NCI-H187 (cell line): ENCODE results near the gene GSTA4.
"Not testable (repeated sequence)": the region's sequence is repeated elsewhere in the genome, so short reads cannot be mapped to it uniquely, and the experiment has no call there.

ENCODE experiments used
- DNase-seq, 2 experiments: peaks; one replicate each; lab custom pipeline; 2025; lab: John Stamatoyannopoulos, UW

The GSTA4 gene

DNA sequence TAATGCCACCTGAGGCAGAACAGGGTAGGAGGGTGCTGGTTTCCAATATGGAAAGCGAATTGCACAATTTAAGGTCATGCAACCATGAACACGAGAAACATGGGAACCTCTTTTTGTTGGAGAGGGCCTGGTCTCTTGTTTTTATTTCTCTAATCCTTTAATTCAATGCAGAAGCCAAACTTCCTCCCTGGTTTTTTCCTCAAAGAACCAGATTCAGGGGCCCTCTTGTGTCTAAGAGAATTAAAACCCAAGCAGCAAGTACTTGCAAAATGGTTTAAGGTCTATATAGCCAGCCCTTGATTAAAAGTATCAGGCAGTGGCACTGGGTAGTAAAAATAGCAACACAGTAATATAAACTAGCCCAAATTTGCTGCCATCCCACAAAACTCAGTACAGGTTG lies 19.5 kb downstream of the GSTA4 start:
- no peak for DNase-seq

DNA sequence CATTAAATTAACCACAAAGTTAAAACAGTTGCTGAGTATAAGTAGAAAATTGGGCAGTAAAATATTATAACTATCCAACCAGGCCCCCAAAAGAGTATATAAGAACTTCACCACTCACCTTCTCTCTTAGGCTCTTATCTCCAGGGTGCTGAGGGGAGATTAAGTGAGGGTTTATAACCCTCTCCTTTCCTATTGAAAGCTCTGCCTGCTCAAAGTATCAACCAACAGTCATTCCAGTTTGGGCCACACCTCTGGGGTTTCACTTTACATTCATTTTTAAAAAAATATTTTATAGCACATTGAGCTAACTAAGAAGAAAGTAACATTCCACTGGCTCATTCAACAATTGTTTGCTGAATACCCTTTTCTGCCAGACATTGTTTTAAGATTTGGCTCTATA lies 22.1 kb downstream of the GSTA4 start:
- DNase-seq, result no peak

DNA sequence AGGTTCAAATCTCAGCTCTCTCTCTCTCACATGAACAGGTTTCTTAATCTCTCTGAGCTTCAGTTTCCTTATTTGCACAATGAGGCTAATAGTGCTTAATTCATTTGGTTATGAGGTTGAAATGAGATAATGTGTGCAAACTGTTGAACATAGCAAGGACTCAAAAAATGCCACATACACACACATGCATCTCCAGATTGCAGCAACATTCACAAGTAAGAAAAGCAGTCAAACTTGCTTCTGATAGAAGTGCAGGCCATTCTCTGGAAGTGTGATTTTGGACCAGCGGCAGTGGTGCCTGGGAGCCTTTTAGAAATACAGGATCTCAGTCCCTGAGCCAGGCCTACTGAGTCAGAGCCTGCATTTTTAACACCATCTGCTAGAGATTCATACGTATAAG lies 25.7 kb downstream of the GSTA4 start:
- DNase-seq, result no peak

DNA sequence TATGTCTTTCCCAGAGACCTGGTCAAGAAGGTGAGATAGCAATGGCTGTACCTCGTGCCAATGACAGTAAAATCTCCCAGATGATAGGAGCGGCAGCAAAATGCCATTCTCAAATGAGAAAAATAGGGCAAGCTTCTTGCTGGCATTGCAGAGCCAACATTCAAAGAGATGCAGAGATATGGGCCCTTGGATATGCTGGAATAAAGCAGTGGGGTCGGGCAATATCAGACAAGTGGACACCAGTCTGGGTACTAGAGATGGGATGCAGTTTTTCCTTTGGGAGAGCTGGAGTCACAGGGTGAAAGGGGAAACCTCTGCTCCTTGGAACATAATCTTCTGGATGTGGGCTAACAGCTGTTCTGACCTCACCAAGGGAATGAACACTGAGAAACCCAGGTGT lies 29.0 kb downstream of the GSTA4 start:
- DNase-seq, result no peak

DNA sequence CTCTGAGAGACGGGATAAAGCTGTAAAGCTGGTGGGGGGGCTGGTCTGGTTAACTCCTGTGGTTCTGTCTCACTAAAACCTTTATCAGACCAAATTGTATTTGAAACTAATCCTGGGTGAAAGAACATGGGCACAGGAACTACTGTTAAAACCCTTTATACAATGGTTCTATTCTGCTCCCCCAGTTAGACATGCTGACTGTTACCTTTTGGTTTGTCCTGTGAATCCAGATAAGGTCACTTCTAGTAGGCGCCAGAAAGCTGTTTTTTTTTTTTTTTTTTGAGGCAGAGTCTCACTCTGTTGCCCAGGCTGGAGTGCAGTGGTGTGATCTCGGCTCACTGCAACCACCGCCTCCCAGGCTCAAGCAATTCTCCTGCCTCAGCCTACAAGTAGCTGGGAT lies 29.7 kb downstream of the GSTA4 start:
- DNase-seq, result no peak

DNA sequence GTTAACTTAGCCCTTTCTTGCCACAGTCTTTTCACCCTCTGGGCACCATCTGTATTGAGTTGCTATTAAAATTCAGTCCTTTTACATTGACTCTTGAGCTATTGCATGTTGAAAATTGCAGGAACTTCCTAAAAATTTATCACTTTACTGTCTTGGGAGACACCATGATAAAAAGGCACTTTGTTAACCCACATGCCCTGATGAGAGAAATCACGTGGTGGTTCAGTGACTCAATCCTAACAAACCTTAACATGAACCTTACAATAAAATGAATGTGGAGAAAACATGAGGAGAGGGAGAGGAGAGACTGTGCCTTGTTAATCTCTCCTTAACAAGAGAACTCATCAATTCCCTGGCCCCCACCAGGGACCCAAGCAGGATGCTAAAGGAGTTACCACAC lies 30.8 kb downstream of the GSTA4 start:
- no peak for DNase-seq

DNA sequence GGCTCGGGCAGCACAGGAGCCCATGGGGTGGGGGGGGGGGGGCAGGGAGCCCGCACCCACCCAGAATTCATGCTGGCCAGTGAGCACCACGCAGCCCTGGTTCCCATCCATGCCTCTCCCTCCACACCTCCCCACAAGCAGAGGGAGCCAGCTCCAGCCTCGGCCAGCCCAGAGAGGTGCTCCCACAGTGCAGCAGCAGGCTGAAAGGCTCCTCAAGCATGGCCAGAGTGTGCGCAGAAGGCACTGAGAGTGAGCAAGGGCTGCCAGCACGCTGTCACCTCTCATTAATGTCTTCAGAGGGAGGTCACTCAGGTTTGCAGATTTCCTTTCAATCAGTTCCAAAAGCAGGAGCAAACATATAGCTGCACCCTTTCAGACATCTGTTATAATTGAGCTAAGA lies 32.4 kb downstream of the GSTA4 start:
- DNase-seq, result no peak

DNA sequence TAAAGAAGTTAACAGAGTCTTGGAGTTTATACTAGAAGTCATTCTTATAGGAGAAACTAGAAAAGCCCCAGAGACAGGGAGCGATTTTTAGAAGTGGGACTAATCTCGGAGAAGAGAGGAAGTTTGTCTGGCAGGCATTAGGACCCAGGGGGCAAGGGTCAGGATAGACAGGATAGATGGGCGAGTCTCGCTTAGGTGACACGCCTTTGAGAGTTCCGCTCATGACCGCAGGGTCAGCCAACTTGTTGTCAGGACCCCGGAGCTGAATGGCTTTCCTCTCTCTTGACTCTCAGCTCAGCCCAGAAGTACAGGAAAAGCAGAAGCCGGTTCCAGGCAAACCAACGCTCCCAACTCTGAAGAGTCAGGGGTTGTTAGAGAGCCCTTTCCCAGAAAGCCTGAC lies 34.1 kb downstream of the GSTA4 start:
- not testable (repeated sequence) for DNase-seq

DNA sequence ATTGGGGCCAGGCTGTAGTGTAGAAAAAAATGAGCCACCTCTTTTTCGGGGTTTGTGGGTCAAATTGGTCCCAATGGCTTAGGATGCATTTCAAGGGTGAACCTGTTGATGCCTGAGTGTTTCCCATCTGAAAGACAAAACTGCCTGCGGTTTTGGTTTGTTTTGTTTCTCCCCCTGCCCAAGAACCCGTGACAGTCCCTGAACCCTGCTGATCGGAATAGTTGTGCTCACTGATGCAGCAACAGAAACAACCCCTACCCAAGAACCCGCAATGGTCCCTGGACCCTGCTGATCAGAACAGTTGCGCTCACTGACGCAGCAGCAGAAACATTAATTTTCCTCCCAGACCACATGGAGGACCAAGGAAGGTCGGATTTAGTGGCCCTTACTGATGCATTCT lies 34.9 kb downstream of the GSTA4 start:
- DNase-seq, result not testable (repeated sequence)

DNA sequence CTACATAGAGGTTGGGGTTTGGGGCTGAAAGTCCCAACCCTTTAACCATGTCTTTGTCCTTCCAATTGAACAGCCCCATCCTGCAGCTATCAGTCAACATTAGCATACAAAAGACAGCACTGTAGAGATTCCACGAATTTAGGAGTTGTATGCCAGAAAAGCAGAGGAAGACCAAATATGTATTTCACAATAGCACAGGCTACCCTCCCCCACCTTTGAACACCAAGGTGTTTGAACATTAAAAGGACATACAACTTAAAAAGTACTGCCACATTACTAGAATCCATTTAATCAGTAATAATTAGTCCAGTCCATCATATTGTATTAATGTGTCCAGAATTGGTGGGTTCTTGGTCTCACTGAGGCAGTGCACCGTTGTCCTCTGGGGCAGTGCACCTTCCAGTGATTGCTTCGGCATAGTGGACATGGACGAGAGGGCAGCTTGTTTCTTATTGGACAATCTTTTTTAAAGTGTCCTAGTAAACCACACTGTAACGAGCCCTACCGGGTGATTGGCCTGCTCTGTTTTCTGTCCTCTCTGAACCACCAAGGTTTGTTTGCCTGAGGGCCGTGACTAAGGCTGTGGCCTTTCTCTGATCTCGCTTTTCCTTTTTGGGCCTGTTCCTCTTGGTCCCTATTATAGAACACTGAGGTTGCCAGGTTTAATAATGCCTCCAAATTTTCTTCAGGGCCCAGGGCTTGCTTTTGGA lies 36.4 kb downstream of the GSTA4 start:
- DNase-seq, result no peak

DNA sequence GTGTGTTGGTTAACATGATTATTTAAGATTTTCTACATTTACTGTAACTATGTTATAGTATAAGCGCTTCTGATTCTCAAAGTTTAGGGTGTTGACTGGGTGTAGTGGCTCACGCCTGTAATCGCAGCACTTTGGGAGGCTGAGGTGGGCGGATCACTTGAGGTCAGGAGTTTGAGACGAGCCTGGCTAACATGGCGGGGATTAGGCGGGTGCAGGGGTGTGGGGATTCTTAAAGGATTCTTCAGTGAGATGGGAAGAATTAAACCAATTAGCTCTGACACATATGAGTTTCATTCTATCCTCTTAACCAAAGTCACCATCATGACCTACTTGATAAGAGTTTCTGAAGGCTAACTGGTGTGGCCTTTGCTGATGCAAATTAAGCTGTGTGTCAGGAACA lies 39.2 kb downstream of the GSTA4 start:
- DNase-seq, result no peak

DNA sequence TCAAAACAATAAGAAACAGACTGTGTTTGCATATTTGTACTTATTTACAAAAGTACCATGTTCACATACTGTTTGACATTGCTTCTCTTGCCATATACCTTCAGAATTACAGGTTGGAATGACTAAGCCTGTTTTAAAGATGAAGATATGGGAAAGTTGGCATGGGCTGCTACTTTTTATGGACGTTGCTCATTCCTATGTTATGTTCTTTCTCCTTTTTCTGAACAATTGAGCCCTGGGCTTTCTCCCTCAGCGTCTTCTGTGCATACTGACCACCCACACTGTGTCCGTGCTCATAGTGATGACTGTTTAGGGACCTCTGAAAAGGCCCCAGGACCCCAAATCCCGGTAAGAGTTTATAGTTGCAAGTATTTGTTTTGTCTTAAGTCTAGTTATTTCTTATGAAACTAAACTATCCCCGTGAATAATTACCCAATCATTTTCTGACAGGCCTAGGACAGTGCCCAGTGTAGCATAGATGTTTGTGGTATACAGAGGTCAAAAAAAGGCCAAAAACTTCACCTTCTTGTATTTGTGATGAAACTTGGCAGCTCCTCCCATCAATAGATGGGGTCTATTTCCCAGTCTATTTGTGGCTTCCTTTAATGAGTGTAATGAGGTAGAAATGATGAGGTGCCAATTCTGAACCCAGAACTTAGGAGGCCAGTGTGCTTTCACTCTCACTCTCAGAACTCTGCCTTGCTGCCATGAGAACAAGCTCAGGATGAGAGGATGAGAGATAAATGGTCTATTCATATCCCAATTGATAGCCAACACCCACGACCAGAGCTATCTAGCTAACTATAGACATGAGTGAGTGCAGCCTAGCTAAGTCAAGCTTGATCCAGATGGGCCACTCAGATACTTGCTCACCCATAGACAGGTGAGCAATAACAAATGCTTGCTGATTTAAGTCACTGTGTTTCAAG lies 40.9 kb downstream of the GSTA4 start:
- DNase-seq, result no peak

DNA sequence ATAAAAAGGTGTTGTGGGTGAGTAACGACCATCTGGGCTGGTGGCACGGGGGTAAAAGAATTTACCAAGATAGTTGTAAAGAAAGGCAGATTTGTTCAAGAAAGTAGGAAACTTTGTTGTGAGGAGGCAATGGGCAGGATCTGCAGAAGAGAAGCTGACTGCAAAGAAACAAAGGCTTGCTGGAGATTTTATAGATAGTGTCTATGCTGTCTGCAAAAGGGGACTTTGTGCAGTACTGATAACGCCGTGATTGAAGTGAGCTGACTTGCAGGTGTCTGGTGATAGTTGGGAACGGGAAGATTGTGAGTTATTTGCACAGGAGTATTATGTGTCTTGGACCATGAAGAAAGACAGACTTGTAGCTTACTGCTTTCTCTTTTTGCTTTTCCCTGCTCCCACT lies 48.8 kb downstream of the GSTA4 start:
- DNase-seq, result no peak

DNA sequence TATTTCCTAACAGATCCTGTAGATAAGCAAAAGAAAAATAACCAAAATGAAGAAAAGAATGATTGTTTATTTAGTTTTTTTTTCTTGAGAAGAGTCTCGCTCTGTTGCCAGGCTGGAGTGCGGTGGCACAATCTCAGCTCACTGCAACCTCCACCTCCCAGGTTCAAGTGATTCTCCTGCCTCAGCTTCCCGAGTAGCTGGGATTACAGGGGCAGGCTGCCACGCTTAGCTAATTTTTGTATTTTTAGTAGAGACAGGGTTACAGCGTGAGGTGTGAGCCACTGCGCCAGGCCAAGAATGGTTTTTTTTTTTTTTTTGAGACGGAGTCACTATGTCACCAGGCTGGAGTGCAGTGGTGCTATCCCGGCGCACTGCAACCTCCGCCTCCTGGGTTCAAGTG lies 52.3 kb downstream of the GSTA4 start:
- not testable (repeated sequence) for DNase-seq

DNA sequence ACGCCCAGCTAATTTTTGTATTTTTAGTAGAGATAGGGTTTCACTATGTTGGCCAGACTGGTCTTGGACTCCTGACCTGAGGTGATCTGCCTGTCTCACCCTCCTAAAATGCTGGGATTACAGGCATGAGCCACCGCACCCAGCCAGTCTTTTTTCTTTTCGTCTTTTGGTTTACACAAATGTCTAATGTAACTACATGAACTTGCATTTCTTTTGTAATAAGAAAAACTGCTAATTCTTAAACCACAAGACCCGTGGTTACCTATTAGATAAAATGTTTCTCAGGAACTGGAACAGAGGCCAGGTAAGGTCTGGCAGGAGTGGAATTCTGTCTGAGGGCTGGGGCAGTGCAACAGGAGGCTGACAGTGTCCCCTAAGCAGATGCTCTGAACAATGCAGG lies 52.9 kb downstream of the GSTA4 start:
- no peak for DNase-seq

DNA sequence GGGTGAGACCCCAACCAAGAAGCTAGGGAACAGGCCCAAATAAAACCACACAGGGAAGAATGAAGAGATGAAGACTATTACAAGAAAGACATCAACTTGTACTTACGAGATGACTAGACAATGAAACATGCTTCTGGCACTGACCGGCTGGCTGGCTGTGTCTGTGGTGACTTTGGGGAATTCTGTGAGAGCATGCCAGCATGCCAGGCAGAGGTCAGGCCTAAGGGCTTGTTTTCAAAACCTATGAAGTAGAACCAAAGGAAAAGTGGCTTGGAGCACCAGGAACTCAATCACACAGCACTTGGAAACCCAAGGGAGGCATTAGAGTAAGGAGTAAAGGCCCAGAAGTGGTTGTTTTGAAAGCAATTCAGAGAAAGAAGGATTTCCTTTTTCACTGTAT lies 57.2 kb downstream of the GSTA4 start:
- no peak for DNase-seq

DNA sequence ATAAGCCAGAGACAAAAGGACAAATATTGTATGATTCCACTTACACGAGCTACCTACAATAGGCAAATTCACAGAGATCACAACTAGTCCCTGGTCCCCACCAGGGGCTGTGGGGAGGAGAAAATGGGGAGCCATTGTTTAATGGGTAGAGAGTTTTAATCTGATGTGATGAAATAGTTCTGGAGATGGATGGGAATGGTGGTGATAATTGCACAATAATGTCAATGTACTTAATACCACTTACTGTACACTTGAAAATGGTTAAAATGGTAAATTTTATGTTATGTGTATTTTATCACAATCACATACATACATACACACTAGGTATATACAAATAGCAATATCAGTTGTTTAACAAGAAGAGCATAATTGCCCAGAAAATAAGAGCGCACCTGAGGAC lies 61.3 kb downstream of the GSTA4 start:
- no peak for DNase-seq

DNA sequence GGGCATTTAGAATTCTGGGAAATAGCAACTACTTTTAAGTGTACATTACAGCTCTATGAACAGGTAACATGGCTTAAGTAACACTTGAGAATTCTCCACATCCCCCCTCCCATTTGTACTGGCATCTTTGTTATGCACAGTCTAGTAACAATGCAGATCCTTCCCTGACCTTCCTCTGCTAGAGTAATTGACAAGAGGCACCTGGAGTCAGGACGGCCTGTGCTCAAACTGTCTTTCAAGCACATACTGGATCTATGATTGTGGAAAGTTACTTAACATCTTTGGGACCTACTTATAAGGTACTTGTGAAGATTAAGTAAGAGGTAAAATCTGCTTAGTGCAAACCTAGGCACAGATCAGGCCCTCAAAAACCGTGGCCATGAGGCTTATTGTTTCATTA lies 63.7 kb downstream of the GSTA4 start:
- no peak for DNase-seq

DNA sequence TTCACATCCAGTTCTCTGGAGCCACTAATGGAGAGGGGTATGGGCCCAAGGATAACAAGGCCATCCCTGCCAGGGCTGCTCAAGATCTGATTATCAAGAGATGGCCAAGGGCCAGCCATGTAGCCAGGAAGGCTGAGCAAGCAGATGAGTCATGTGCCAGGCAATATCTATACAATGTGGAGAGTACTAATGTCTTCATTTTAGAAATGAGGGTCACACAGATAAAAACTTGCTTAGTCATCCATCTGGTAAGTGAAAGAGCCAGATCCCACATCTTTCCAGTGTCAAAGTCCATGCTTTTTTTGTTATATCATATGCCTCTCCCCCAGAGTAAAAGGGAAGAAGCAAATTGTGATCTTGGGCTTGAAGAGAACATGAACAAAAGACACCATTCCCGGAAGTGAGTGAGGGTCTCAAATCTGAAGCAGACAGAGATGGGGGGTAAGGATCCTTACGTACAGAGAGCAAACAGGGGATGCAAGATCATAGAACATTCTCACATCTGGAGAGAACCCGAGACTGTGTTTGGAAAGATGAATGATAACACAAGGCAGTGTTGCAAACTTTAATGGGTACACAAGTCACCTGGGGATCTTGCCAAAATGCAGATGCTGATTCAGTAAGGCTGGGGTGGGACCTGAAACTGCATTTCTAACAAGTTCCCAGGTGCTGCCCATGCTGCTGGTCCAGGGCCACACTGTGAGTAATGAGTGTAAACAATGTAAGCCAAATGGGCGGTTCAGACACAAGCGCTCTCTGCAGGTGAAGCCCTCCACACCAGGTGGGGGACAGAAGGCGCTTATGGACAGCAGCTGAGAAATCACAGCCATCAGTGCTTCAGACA lies 65.5 kb downstream of the GSTA4 start:
- DNase-seq, result no peak
